K562 (cell line): ENCODE data around the gene CBLL1. TPM values are rescaled to one million over a fixed set of nuclear protein-coding genes. Genes with fewer than 3 reads are reported as not detected.

Experiments used
- ARNT ChIP-seq, 2 experiments: fragments of 450-650 bp; IDR thresholded peaks; 2 replicates each; pipeline ENCODE4 v1.6.1; 2016; ENCODE audit warnings: mild to moderate bottlenecking in 1 of 2
- ASH1L ChIP-seq: fragments of 450-650 bp; IDR thresholded peaks from 2 replicates; pipeline ENCODE4 v1.6.1; 2018; ENCODE audit warnings: borderline replicate concordance, mild to moderate bottlenecking, low read depth; ENCODE audit not compliant: partially characterized antibody
- DIDO1 ChIP-seq: fragments of 450-650 bp; IDR thresholded peaks from 2 replicates; pipeline ENCODE4 v1.6.1; 2016; ENCODE audit warnings: low read depth, missing biosample characterization, missing genetic modification characterization
- KAT2B ChIP-seq: IDR thresholded peaks from one replicate; pipeline ENCODE4 v1.6.1; 2012; ENCODE audit warnings: low read depth, mild to moderate bottlenecking, control low read depth, inconsistent platforms, low read length, moderate library complexity
- NFIX ChIP-seq: fragments of 250-450 bp; sonication (Bioruptor Pico); IDR thresholded peaks from 2 replicates; pipeline ENCODE4 v1.4.0; 2020; ENCODE audit warnings: low read depth, mild to moderate bottlenecking, moderate library complexity
- NR1H2 ChIP-seq: sonication (generic); formaldehyde crosslinking; IDR thresholded peaks from 2 replicates; pipeline ENCODE4 v1.4.0; 2020; ENCODE audit warnings: mild to moderate bottlenecking, missing genetic modification reagents
- NR3C1 ChIP-seq: sonication (generic); formaldehyde crosslinking; IDR thresholded peaks from 2 replicates; pipeline ENCODE4 v1.8.1; 2022; ENCODE audit warnings: missing genetic modification reagents
- PCBP1 ChIP-seq: fragments of 200-400 bp; formaldehyde crosslinking; IDR thresholded peaks from 2 replicates; pipeline ENCODE4 v1.6.1; 2018; ENCODE audit warnings: mild to moderate bottlenecking, low read depth, low read length; ENCODE audit not compliant: poor library complexity, severe bottlenecking
- POLR2A ChIP-seq: fragments of 450-650 bp; conservative IDR thresholded peaks from 2 replicates; pipeline ENCODE4 v1.6.1; 2016
- SRSF1 ChIP-seq: fragments of 200-400 bp; formaldehyde crosslinking; IDR thresholded peaks from 2 replicates; pipeline ENCODE4 v1.6.1; 2017; ENCODE audit warnings: mild to moderate bottlenecking, low read depth, low read length, moderate library complexity
- TEAD4 ChIP-seq, 2 experiments: sonication (generic) in 1 of 2; formaldehyde crosslinking in 1 of 2; IDR thresholded peaks; 2 replicates each; pipeline versions ENCODE4 v1.6.1 to v1.8.0; 2012 to 2022; ENCODE audit warnings: borderline replicate concordance in 1 of 2, inconsistent platforms in 1 of 2, low read length in 1 of 2, mild to moderate bottlenecking in 1 of 2, missing genetic modification reagents in 1 of 2
- ZBED1 ChIP-seq: IDR thresholded peaks from 2 replicates; pipeline ENCODE4 v1.6.1; 2014
- ZNF24 ChIP-seq: fragments of 450-650 bp; IDR thresholded peaks from 2 replicates; pipeline ENCODE4 v1.6.1; 2016
- polyA plus RNA-seq, 8 experiments: library from polyadenylated mRNA; depleted of rRNA in 4 of 8; stranded (reverse) in 5 of 8; unstranded in 3 of 8; fragments of >200 nt; fragmentation: Nextera tagmentation in 2 of 8; fragmentation: Illumina TruSeq in 1 of 8; extraction: Ambion mirVana in 2 of 8; extraction: Trizol in 1 of 8; gene quantifications; 2 replicates each; pipeline versions ENCODE4 v1.2.1 to v1.2.3, GENCODE V29; 2011 to 2014; ENCODE audit warnings: inconsistent platforms in 1 of 8, missing spikeins in 1 of 8
- total RNA-seq, 7 experiments: library from RNA; depleted of rRNA in 6 of 7; stranded (reverse); fragments of >200 nt in 6 of 7; fragmentation: Illumina TruSeq in 2 of 7; extraction: Trizol in 2 of 7; gene quantifications; 2 replicates each; pipeline versions ENCODE4 v1.2.1 to v1.2.3, GENCODE V29; 2011 to 2021; ENCODE audit warnings: low replicate concordance in 1 of 7
- TF ChIP-seq, protein P1 (sequence below): fragments of 450-650 bp; IDR thresholded peaks from 2 replicates; pipeline ENCODE4 v1.6.1; 2016; ENCODE audit warnings: mild to moderate bottlenecking, moderate library complexity
- TF ChIP-seq, protein P2 (sequence below): sonication (generic); formaldehyde crosslinking; IDR thresholded peaks from 2 replicates; pipeline ENCODE4 v1.5.0; 2020; ENCODE audit warnings: missing genetic modification reagents

CBLL1 gene
- total and polyA plus RNA-seq, 9 of the 15 experiments (the other 6 are each of a cell fraction or from before 2014, with no cell fraction given): 14.7 to 67.9 (median 35.4) TPM

DNA sequence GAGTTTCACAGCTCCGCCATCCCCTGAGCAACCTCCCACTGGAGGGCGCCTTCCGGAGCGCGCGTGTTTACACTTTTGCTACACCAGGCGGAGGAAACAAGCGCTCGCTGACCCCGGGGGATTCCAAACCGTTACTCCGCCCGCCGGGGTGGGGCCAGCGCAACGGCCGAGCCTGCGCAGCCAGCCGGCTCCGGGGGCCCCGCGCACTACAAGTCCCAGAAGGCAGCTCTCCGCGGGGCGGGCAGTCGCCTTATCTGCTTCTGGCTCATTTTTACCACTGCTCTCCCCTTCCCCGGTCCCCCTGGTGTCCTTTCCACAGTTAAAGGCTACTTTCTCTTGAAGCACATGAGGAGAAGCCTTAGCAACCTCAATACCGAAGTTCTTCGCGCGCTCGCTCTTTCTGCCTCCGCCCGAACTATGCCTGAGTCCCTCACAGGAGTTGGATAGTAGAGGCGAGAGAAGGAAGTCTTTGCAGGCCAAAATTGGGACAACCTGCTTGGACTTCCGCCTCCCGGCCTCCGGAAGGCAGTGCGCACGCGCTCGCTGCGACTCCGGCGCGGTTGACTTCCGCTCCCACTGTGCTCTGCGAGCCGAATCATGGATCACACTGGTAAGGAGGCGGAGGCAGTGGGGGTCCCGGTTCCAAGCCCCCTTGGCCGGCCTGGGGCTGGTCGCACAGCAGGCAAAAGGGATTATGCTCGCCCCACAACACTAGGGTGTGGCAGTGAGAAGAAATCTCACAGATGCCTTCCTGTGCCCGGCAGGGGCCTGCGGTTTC lies at the start of gene CBLL1 (continued):
- TF ChIP-seq, protein P1, sequence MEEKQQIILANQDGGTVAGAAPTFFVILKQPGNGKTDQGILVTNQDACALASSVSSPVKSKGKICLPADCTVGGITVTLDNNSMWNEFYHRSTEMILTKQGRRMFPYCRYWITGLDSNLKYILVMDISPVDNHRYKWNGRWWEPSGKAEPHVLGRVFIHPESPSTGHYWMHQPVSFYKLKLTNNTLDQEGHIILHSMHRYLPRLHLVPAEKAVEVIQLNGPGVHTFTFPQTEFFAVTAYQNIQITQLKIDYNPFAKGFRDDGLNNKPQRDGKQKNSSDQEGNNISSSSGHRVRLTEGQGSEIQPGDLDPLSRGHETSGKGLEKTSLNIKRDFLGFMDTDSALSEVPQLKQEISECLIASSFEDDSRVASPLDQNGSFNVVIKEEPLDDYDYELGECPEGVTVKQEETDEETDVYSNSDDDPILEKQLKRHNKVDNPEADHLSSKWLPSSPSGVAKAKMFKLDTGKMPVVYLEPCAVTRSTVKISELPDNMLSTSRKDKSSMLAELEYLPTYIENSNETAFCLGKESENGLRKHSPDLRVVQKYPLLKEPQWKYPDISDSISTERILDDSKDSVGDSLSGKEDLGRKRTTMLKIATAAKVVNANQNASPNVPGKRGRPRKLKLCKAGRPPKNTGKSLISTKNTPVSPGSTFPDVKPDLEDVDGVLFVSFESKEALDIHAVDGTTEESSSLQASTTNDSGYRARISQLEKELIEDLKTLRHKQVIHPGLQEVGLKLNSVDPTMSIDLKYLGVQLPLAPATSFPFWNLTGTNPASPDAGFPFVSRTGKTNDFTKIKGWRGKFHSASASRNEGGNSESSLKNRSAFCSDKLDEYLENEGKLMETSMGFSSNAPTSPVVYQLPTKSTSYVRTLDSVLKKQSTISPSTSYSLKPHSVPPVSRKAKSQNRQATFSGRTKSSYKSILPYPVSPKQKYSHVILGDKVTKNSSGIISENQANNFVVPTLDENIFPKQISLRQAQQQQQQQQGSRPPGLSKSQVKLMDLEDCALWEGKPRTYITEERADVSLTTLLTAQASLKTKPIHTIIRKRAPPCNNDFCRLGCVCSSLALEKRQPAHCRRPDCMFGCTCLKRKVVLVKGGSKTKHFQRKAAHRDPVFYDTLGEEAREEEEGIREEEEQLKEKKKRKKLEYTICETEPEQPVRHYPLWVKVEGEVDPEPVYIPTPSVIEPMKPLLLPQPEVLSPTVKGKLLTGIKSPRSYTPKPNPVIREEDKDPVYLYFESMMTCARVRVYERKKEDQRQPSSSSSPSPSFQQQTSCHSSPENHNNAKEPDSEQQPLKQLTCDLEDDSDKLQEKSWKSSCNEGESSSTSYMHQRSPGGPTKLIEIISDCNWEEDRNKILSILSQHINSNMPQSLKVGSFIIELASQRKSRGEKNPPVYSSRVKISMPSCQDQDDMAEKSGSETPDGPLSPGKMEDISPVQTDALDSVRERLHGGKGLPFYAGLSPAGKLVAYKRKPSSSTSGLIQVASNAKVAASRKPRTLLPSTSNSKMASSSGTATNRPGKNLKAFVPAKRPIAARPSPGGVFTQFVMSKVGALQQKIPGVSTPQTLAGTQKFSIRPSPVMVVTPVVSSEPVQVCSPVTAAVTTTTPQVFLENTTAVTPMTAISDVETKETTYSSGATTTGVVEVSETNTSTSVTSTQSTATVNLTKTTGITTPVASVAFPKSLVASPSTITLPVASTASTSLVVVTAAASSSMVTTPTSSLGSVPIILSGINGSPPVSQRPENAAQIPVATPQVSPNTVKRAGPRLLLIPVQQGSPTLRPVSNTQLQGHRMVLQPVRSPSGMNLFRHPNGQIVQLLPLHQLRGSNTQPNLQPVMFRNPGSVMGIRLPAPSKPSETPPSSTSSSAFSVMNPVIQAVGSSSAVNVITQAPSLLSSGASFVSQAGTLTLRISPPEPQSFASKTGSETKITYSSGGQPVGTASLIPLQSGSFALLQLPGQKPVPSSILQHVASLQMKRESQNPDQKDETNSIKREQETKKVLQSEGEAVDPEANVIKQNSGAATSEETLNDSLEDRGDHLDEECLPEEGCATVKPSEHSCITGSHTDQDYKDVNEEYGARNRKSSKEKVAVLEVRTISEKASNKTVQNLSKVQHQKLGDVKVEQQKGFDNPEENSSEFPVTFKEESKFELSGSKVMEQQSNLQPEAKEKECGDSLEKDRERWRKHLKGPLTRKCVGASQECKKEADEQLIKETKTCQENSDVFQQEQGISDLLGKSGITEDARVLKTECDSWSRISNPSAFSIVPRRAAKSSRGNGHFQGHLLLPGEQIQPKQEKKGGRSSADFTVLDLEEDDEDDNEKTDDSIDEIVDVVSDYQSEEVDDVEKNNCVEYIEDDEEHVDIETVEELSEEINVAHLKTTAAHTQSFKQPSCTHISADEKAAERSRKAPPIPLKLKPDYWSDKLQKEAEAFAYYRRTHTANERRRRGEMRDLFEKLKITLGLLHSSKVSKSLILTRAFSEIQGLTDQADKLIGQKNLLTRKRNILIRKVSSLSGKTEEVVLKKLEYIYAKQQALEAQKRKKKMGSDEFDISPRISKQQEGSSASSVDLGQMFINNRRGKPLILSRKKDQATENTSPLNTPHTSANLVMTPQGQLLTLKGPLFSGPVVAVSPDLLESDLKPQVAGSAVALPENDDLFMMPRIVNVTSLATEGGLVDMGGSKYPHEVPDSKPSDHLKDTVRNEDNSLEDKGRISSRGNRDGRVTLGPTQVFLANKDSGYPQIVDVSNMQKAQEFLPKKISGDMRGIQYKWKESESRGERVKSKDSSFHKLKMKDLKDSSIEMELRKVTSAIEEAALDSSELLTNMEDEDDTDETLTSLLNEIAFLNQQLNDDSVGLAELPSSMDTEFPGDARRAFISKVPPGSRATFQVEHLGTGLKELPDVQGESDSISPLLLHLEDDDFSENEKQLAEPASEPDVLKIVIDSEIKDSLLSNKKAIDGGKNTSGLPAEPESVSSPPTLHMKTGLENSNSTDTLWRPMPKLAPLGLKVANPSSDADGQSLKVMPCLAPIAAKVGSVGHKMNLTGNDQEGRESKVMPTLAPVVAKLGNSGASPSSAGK: peak; percentile 87
- TF ChIP-seq ZNF24 (peak; percentile 15; the same call in 1 of the 2 replicates), ARNT (IDR thresholded peaks at IDR 0.05) (peak in 1 of 2 experiments; percentile 67; a peak in 1 of 4 replicates), PCBP1 (no peak), DIDO1 (peak; percentile 70; the same call in 1 of the 2 replicates), NR3C1 (CRISPR knock-in tag) (no peak), POLR2A (peak; percentile 99), NR1H2 (CRISPR knock-in tag) (peak; percentile 59), KAT2B (peak; percentile 79), ASH1L (peak; percentile 81), SRSF1 (no peak), NFIX (no peak), ZBED1 (0 out of 2 replicates have a peak, but pooled peaks have one; percentile 48), TEAD4 (IDR thresholded peaks at IDR 0.05; ENCODE audit: low read length) (peak; percentile 27; the same call in 1 of the 2 replicates), TEAD4 (CRISPR knock-in tag; IDR thresholded peaks at IDR 0.05; ENCODE audit: borderline replicate concordance) (no peak)
- TF ChIP-seq, protein P2, sequence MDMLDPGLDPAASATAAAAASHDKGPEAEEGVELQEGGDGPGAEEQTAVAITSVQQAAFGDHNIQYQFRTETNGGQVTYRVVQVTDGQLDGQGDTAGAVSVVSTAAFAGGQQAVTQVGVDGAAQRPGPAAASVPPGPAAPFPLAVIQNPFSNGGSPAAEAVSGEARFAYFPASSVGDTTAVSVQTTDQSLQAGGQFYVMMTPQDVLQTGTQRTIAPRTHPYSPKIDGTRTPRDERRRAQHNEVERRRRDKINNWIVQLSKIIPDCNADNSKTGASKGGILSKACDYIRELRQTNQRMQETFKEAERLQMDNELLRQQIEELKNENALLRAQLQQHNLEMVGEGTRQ: no peak
